Astrocyte of the cerebellum (primary cell): ENCODE measurements around the gene CCL8.

Experiments used
- DNase-seq: peaks from one replicate; pipeline ENCODE4 v3.0.0-alpha.2; 2011; ENCODE audit warnings: low read depth
- H3K4me3 ChIP-seq: 2 replicates; pipeline ENCODE4 v1.5.1; 2011; ENCODE audit warnings: mild to moderate bottlenecking, low read depth, low read length, moderate library complexity
- CTCF ChIP-seq: IDR thresholded peaks from 2 replicates; pipeline ENCODE4 v1.5.1; 2012; ENCODE audit warnings: low read length, low read depth, moderate library complexity, mild to moderate bottlenecking; ENCODE audit errors: missing control alignments
- in situ Hi-C: cut with HindIII; loops from 2 replicates; pipeline ENCODE4 v1.10.0; 2017; ENCODE audit warnings: low sequenced_read_pairs

Gene CCL8

GRCh38 chr17:34302636-34303035 is 16.6 kb upstream of the CCL8 start:
- H3K4me3 ChIP-seq, result no peak overlapping the region
- DNase-seq, result no peak
- no peak for TF ChIP-seq CTCF
- in situ Hi-C loops, result loop anchor here (5.0 to 25.0 kb wide), 2 partner anchors 95 to 235 kb away; no protein-coding TSS in a partner anchor

GRCh38 chr17:34303606-34304005 is 15.6 kb upstream of the CCL8 start:
- H3K4me3 ChIP-seq, result no peak overlapping the region
- no peak for DNase-seq
- in situ Hi-C loops, result loop anchor here (5.0 to 25.0 kb wide), 2 partner anchors 96 to 234 kb away; no protein-coding TSS in a partner anchor
- TF ChIP-seq CTCF, result no peak

- in situ Hi-C loops, result loop anchor here (25.0 kb wide), 1 partner anchor 232 kb away; no protein-coding TSS in a partner anchor
Measured at GRCh38 chr17:34305061-34305460, 14.2 kb upstream of the CCL8 start.

DNA sequence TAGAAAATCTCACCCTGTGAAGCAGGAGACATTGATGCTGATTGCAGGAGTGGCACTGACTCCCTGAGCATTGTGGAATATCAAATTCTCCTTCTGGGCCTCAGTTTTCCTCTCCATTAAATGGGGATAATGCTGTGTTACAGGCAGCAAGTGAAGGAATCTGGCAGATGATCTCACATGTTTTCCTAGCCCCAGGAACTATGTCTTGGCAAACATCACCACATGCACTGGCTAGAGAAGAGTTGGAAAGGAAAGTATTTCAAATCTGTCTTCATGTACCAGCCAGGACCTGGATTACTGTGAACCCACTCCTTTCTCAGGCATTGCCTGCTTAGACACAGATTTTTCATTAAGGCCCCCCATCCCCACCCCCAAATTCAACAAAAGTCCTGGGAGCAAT is 13.6 kb upstream of the CCL8 start:
- DNase-seq, result no peak
- no peak overlapping the region for H3K4me3 ChIP-seq
- in situ Hi-C loops, result loop anchor here (25.0 kb wide), 1 partner anchor 232 kb away; no protein-coding TSS in a partner anchor
- no peak for TF ChIP-seq CTCF

More at GRCh38 chr17:34305061-34305460, 14.2 kb upstream of the CCL8 start:
- no peak overlapping the region for H3K4me3 ChIP-seq
- no peak for TF ChIP-seq CTCF
- no peak for DNase-seq

DNA sequence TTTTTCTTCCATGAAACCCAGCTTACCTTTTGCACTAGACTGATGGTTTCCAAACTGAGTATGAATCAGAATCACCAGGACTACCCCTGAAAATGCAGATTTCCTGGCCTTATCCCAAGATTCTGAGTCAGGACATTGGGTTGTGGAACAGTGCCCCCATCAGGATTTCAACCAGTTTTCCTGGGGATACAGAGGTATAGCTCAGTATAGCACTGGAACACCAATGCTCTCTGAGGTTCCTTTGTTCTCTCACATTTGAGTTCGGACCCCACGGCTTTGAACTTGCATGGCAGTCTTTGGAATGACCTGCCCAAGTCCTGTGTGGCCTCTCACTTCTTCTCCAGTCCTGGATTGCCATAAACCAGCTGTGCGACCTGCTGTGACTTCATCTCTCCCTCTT is 12.8 kb upstream of the CCL8 start:
- in situ Hi-C loops, result loop anchor here (25.0 kb wide), 1 partner anchor 231 kb away; no protein-coding TSS in a partner anchor
- H3K4me3 ChIP-seq, result no peak overlapping the region
- peak; percentile 67 for TF ChIP-seq CTCF
- DNase-seq, result peak; percentile 74

DNA sequence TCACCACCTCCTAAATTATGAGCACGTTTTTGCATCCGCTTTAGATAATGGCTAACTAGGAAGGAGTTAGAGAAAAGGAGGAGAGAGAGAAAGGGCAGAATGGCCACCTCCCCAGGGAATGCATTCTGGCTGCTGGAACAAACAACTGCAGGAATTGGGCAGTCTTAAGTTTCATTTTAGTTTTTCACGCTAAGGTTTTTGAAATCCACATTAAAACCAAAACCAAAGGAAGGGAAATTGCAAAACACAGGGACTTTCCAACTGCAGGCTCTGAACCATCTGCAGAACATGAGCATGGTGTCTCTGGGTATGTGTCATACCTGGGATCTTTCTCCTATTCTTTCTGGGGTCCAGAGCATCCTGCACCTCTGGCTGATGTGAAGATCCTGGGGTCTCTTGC is 12.1 kb upstream of the CCL8 start:
- DNase-seq, result no peak
- in situ Hi-C loops, result loop anchor here (25.0 kb wide), 1 partner anchor 230 kb away; no protein-coding TSS in a partner anchor
- TF ChIP-seq CTCF, result no peak
- no peak overlapping the region for H3K4me3 ChIP-seq
